IMR-90 (cell line): ENCODE results near the gene RBP2. TPM values are rescaled to one million over a fixed set of nuclear protein-coding genes. Genes with fewer than 3 reads are reported as not detected.

Experiments
- ATAC-seq: fragments of 200-7000 bp; cut with Tn5 transposase; 2 replicates; pipeline ENCODE4 v1.9.1; 2020; ENCODE audit warnings: low read depth, mild to moderate bottlenecking, moderate library complexity
- BruUV-seq: library from RNA; stranded (reverse); fragments of 400-500 nt; replicated peaks from 2 replicates; lab custom pipeline; 2021; lab: Mats Ljungman, UMichigan
- CTCF ChIA-PET: fragments of 300-600 bp; formaldehyde crosslinking; extraction: SDS; loops from one replicate; lab custom pipeline; 2021; ENCODE audit warnings: antibody characterized with exemption; lab: Yijun Ruan, JAX
- POLR2A ChIA-PET: fragments of 300-600 bp; sonication (Branson Sonifier 250); formaldehyde crosslinking; loops from one replicate; lab custom pipeline; 2022; ENCODE audit warnings: antibody characterized with exemption; ENCODE audit not compliant: unreplicated experiment; lab: Charles Lee
- DNase-seq: peaks from one replicate; pipeline ENCODE4 v3.0.0; 2013
- H2AFZ ChIP-seq: replicated peaks from 2 replicates; pipeline ENCODE3; 2013; ENCODE audit warnings: low read length, mild to moderate bottlenecking; ENCODE audit not compliant: poor library complexity
- H2AK5ac ChIP-seq: 2 replicates; pipeline ENCODE4 v1.6.1; 2013; ENCODE audit warnings: low read depth, low read length, inconsistent platforms
- H2AK9ac ChIP-seq: replicated peaks from 2 replicates; pipeline ENCODE3; 2013; ENCODE audit warnings: mild to moderate bottlenecking, low read depth, low read length, moderate library complexity; ENCODE audit not compliant: poor library complexity
- H2BK120ac ChIP-seq: 2 replicates; pipeline ENCODE4 v1.6.1; 2013; ENCODE audit warnings: low read depth, low read length, inconsistent platforms
- H2BK15ac ChIP-seq: 3 replicates; pipeline ENCODE4 v1.6.1; 2013; ENCODE audit warnings: low read depth, low read length, inconsistent platforms
- H2BK20ac ChIP-seq: 2 replicates; pipeline ENCODE4 v1.6.1; 2013; ENCODE audit warnings: low read depth, mild to moderate bottlenecking, inconsistent platforms, low read length, moderate library complexity
- H2BK5ac ChIP-seq: 2 replicates; pipeline ENCODE4 v1.6.1; 2013; ENCODE audit warnings: mild to moderate bottlenecking, low read depth, low read length, inconsistent platforms; ENCODE audit not compliant: poor library complexity, severe bottlenecking
- H3K14ac ChIP-seq: replicated peaks from 2 replicates; pipeline ENCODE4 v1.6.1; 2013; ENCODE audit warnings: low read depth, low read length, inconsistent platforms
- H3K18ac ChIP-seq: 2 replicates; pipeline ENCODE4 v1.6.1; 2013; ENCODE audit warnings: low read depth, low read length, control low read depth
- H3K23ac ChIP-seq: 2 replicates; pipeline ENCODE4 v1.6.1; 2013; ENCODE audit warnings: low read depth, low read length, inconsistent platforms
- H3K27ac ChIP-seq: 2 replicates; pipeline ENCODE4 v1.5.1; 2013; ENCODE audit warnings: mild to moderate bottlenecking, control low read depth, low read length; ENCODE audit not compliant: insufficient read depth
- H3K27me3 ChIP-seq: 2 replicates; pipeline ENCODE4 v1.6.1; 2013; ENCODE audit warnings: low read length; ENCODE audit not compliant: control insufficient read depth, insufficient read depth
- H3K36me3 ChIP-seq: 2 replicates; pipeline ENCODE4 v1.6.1; 2013; ENCODE audit warnings: low read length, mixed read lengths; ENCODE audit not compliant: control insufficient read depth, insufficient read depth
- H3K4ac ChIP-seq: 2 replicates; pipeline ENCODE4 v1.6.1; 2013; ENCODE audit warnings: low read depth, low read length, inconsistent platforms
- H3K4me1 ChIP-seq: 2 replicates; pipeline ENCODE4 v1.6.1; 2013; ENCODE audit warnings: low read length, mixed read lengths; ENCODE audit not compliant: control insufficient read depth, insufficient read depth
- H3K4me2 ChIP-seq: 2 replicates; pipeline ENCODE4 v1.6.1; 2013; ENCODE audit warnings: low read depth, mild to moderate bottlenecking, control low read depth, low read length, moderate library complexity
- H3K4me3 ChIP-seq: 2 replicates; pipeline ENCODE4 v1.5.1; 2013; ENCODE audit warnings: low read depth, mild to moderate bottlenecking, control low read depth, low read length, moderate library complexity; ENCODE audit not compliant: insufficient read depth
- H3K56ac ChIP-seq: 2 replicates; pipeline ENCODE4 v1.6.1; 2013; ENCODE audit warnings: low read length, inconsistent platforms; ENCODE audit not compliant: insufficient read depth; ENCODE audit errors: extremely low read depth
- H3K79me1 ChIP-seq, 2 experiments: 2 replicates each; pipeline ENCODE4 v1.6.1; 2013; ENCODE audit warnings: low read length in 2 of 2, inconsistent platforms in 1 of 2, low read depth in 1 of 2
- H3K9ac ChIP-seq: 2 replicates; pipeline ENCODE4 v1.6.1; 2013; ENCODE audit warnings: low read depth, low read length, control low read depth
- H3K9me1 ChIP-seq: 2 replicates; pipeline ENCODE4 v1.6.1; 2013; ENCODE audit warnings: low read length, inconsistent platforms; ENCODE audit not compliant: insufficient read depth
- H3K9me3 ChIP-seq: 2 replicates; pipeline ENCODE4 v1.6.1; 2013; ENCODE audit warnings: low read length; ENCODE audit not compliant: control insufficient read depth, insufficient read depth
- H4K20me1 ChIP-seq: 2 replicates; pipeline ENCODE4 v1.6.1; 2013; ENCODE audit warnings: low read length, inconsistent platforms; ENCODE audit not compliant: insufficient read depth
- H4K5ac ChIP-seq: 2 replicates; pipeline ENCODE4 v1.6.1; 2013; ENCODE audit warnings: mild to moderate bottlenecking, low read depth, low read length, control low read depth
- H4K8ac ChIP-seq, 2 experiments: 2 replicates each; pipeline ENCODE4 v1.6.1; 2013; ENCODE audit warnings: low read depth in 2 of 2, low read length in 2 of 2, control low read depth in 1 of 2, inconsistent platforms in 1 of 2
- H4K91ac ChIP-seq: 2 replicates; pipeline ENCODE4 v1.6.1; 2013; ENCODE audit warnings: low read depth, low read length, inconsistent platforms; ENCODE audit not compliant: insufficient read depth
- BHLHE40 ChIP-seq: fragments of 150-350 bp; IDR thresholded peaks from 2 replicates; pipeline ENCODE4 v1.6.1; 2016; ENCODE audit warnings: mild to moderate bottlenecking, low read depth, low read length
- CEBPB ChIP-seq: IDR thresholded peaks from 2 replicates; pipeline ENCODE4 v1.6.1; 2012; ENCODE audit warnings: low read depth, low read length, improper control_type of control experiment
- MAFK ChIP-seq: IDR thresholded peaks from 2 replicates; pipeline ENCODE4 v1.6.1; 2012; ENCODE audit warnings: low read depth, low read length, improper control_type of control experiment
- MAZ ChIP-seq: IDR thresholded peaks from 2 replicates; pipeline ENCODE4 v1.6.1; 2012; ENCODE audit warnings: low read depth, mild to moderate bottlenecking, low read length, improper control_type of control experiment, moderate library complexity, borderline replicate concordance
- MXI1 ChIP-seq: IDR thresholded peaks from 2 replicates; pipeline ENCODE4 v1.6.1; 2012; ENCODE audit warnings: low read depth, mild to moderate bottlenecking, low read length, moderate library complexity, borderline replicate concordance
- NFE2L2 ChIP-seq: fragments of 150-350 bp; IDR thresholded peaks from 2 replicates; pipeline ENCODE4 v1.6.1; 2016; ENCODE audit warnings: low read depth, mild to moderate bottlenecking, low read length
- POLR2A ChIP-seq: IDR thresholded peaks from 2 replicates; pipeline ENCODE4 v1.6.1; 2012; ENCODE audit warnings: mild to moderate bottlenecking, low read depth, low read length
- RAD21 ChIP-seq: IDR thresholded peaks from 2 replicates; pipeline ENCODE4 v1.6.1; 2012; ENCODE audit warnings: low read length, improper control_type of control experiment
- RCOR1 ChIP-seq: IDR thresholded peaks from 2 replicates; pipeline ENCODE4 v1.6.1; 2012; ENCODE audit warnings: mild to moderate bottlenecking, low read length, improper control_type of control experiment; ENCODE audit not compliant: insufficient replicate concordance
- RFX5 ChIP-seq: IDR thresholded peaks from 2 replicates; pipeline ENCODE4 v1.8.0; 2012; ENCODE audit warnings: low read depth, mild to moderate bottlenecking, low read length, moderate library complexity
- SMC3 ChIP-seq: fragments of 150-350 bp; IDR thresholded peaks from 2 replicates; pipeline ENCODE4 v1.6.1; 2016; ENCODE audit warnings: low read depth, mild to moderate bottlenecking, antibody characterized with exemption, low read length, moderate library complexity
- dilution Hi-C: fragments of 300-500 bp; cut with HindIII; formaldehyde crosslinking; loops from one replicate; pipeline ENCODE4 v1.14.3; 2018; ENCODE audit warnings: low sequenced_read_pairs; ENCODE audit not compliant: unreplicated experiment
- in situ Hi-C: fragments of 300-500 bp; cut with MboI; formaldehyde crosslinking; loops from 3 replicates; pipeline ENCODE4 v1.14.3; 2019; ENCODE audit warnings: low sequenced_read_pairs, inconsistent platforms, mixed read lengths
- intact Hi-C: fragments of 100-400 bp; cut with micrococcal nuclease; formaldehyde crosslinking; loops from 2 replicates; pipeline ENCODE4 v1.10.0; 2022
- polyA plus RNA-seq, 3 experiments: library from polyadenylated mRNA; depleted of rRNA; stranded (reverse); fragments of >200 nt; gene quantifications; 2 replicates each; pipeline ENCODE4 v1.2.3, GENCODE V29; 2012; ENCODE audit warnings: low replicate concordance in 1 of 3
- total RNA-seq: library from RNA; depleted of rRNA; stranded (reverse); fragments of >200 nt; gene quantifications from 2 replicates; pipeline ENCODE4 v1.2.3, GENCODE V29; 2012
- TF ChIP-seq, protein P1 (sequence below): fragments of 150-350 bp; IDR thresholded peaks from 2 replicates; pipeline ENCODE4 v1.6.1; 2017; ENCODE audit warnings: mild to moderate bottlenecking, antibody characterized with exemption, low read length, low read depth
- TF ChIP-seq, protein P2 (sequence below): conservative IDR thresholded peaks from 2 replicates; pipeline ENCODE4 v1.5.1; 2012; ENCODE audit warnings: mild to moderate bottlenecking, low read depth, low read length, improper control_type of control experiment

RBP2 gene
- total and polyA plus RNA-seq, 2 of the 4 experiments (the other 2 are of a cell fraction) = not detected

DNA sequence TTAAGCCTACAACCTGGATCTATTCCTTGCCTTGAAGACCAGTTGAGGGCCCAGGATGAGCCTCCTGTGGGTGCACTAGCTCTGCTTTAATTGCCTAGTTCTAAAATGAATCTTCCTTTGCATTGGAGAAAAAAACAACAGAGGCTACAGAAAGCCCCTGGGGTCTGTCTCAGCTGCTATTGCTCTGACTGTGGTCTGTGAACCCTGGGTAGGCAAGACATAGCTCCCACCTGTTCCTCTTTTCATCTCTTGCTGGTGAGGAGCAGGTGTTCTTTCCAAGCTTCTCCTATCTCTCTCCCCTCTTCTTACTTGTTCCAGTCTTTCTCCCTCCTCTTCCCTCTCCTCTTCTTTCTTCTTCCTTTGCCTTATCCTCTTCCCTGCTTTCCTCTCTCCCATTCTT lies 28.8 kb downstream of the RBP2 start:
- Histone ChIP-seq H3K4me2 (no peak overlapping the region), H3K4ac (no peak overlapping the region), H3K36me3 (no peaks in the 10 kb centered on the region), H3K23ac (no peak overlapping the region), H4K20me1 (no peaks in the 10 kb centered on the region), H3K9ac (no peak overlapping the region), H2BK20ac (no peak overlapping the region), H2BK5ac (no peak overlapping the region), H3K14ac (no peak overlapping the region), H3K56ac (no peak overlapping the region), H3K4me1 (no peaks in the 10 kb centered on the region), H4K8ac (no peak overlapping the region), H2AK9ac (no peak overlapping the region), H3K4me3 (no peak overlapping the region), H4K91ac (no peak overlapping the region), H2BK15ac (no peak overlapping the region), H3K79me1 (no peaks in the 10 kb centered on the region), H2AK5ac (no peak overlapping the region), H2BK120ac (no peak overlapping the region), H3K27ac (no peak overlapping the region), H3K9me3 (no peaks in the 10 kb centered on the region), H4K5ac (no peak overlapping the region), H3K18ac (no peak overlapping the region), H3K27me3 (no peaks in the 10 kb centered on the region; the same call in 1 of the 2 replicates), H3K9me1 (no peaks in the 10 kb centered on the region), H2AFZ (no peak overlapping the region)
- ChIA-PET POLR2A (no interaction called here), CTCF (no interaction called here)
- dilution Hi-C loops = no loop called here
- DNase-seq (no peak), ATAC-seq (no peak)
- intact Hi-C loops = no loop called here
- in situ Hi-C loops = loop anchor here (25.0 kb wide), 1 partner anchor 1415 kb away; no protein-coding TSS in a partner anchor
- BruUV-seq = no TSS peak
- TF ChIP-seq POLR2A = no peak
- no peak for TF ChIP-seq RFX5
- no peak for TF ChIP-seq MAFK
- TF ChIP-seq BHLHE40 = no peak
- TF ChIP-seq SMC3 = no peak
- TF ChIP-seq RAD21 = no peak
- no peak for TF ChIP-seq MAZ
- no peak for TF ChIP-seq CEBPB
- TF ChIP-seq RCOR1 = no peak
- no peak for TF ChIP-seq NFE2L2
- TF ChIP-seq, protein P1, sequence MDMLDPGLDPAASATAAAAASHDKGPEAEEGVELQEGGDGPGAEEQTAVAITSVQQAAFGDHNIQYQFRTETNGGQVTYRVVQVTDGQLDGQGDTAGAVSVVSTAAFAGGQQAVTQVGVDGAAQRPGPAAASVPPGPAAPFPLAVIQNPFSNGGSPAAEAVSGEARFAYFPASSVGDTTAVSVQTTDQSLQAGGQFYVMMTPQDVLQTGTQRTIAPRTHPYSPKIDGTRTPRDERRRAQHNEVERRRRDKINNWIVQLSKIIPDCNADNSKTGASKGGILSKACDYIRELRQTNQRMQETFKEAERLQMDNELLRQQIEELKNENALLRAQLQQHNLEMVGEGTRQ = no peak
- TF ChIP-seq MXI1 = no peak
- TF ChIP-seq, protein P2, sequence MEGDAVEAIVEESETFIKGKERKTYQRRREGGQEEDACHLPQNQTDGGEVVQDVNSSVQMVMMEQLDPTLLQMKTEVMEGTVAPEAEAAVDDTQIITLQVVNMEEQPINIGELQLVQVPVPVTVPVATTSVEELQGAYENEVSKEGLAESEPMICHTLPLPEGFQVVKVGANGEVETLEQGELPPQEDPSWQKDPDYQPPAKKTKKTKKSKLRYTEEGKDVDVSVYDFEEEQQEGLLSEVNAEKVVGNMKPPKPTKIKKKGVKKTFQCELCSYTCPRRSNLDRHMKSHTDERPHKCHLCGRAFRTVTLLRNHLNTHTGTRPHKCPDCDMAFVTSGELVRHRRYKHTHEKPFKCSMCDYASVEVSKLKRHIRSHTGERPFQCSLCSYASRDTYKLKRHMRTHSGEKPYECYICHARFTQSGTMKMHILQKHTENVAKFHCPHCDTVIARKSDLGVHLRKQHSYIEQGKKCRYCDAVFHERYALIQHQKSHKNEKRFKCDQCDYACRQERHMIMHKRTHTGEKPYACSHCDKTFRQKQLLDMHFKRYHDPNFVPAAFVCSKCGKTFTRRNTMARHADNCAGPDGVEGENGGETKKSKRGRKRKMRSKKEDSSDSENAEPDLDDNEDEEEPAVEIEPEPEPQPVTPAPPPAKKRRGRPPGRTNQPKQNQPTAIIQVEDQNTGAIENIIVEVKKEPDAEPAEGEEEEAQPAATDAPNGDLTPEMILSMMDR = no peak
